Stimulated activated CD8-positive, alpha-beta memory T cell treated with anti-CD3 and anti-CD28 coated beads, Interleukin-4, amount 100 ng/mL, for 48 hours (primary cell): ENCODE data around the gene FRMD4A.
"Not testable (repeated sequence)": the region's sequence is repeated elsewhere in the genome, so short reads cannot be mapped to it uniquely, and the experiment has no call there.

Experiments used
- DNase-seq: peaks from one replicate; pipeline ENCODE4 v3.0.0-alpha.2; 2020

Gene FRMD4A

GRCh38 chr10:13767676-13768178 lies 563.0 kb downstream of the FRMD4A start:
- DNase-seq: no peak

DNA sequence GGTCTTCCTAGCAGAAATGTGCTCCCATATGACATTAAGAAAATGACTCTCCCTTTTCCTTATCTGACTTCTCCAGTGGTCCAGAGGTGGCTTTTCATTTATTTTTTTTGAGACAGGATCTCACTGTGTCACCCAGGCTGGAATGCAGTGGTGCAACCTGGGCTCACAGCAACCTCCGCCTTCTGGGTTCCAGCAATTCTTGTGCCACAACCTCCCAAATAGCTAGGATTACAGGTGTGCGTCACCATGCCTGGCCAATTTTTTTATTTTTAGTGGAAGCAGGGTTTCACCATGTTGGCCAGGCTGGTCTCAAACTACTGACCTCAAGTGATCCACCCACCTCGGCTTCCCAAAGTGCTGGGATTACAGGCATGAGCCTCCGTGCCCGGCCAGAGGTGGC lies 563.6 kb downstream of the FRMD4A start:
- DNase-seq: not testable (repeated sequence)

DNA sequence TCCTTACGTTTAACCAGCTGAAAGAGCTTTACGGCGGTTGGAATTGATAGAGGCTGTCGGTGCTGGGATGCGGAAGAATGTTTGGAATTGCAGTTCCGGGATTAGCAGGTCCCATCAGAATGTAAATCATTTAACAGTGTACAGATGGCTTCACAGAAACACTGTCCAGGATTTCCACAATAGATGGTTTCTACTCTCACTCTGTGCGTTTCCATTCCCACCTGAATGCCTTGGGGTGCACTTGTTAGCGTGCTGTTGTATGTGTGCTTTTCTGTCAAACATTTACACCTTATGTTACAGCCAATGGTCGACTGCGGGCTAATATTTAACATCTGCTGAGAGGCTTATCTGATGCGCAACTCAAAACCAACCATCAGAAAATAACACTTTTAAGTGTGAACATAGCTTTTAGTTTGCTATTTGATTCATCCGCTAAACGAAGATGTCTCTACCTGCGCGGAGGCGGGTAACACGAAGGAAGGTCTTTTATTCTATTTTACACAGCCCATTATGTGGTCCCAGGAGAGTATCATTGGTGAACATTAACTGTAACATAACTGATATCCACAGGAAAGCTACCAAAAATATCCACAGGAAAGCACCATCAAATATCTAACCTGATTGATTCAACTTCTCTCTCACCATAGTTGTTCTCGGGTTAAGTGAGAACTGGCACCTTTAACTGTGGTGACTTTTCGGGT lies 564.9 kb downstream of the FRMD4A start:
- no peak for DNase-seq

DNA sequence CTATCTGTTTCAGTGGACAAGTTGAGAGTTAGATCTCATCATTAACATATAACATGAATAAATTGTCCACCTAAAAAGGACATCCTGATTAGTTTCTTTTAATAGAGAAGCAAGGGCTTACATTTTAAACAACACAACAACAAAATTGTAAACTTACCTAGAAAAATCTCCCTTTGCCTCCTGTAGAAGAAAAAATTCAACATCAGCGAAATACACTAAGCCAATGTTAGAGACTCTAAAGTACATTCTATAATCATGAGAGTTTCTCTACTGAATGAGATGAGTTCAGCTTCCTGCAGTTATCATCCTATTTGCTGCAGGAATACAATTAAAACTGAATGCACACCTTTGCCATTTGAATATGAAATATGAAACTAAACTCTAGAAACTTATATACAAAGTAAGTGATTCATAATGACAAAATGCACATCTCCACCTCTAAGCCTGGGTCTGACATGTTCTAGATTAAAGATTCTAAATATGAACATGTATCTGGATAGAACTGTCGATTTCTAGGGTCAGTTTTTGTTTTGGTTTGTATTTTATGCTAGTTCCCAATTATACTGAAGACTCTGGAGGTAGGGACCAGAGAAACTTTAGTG lies 569.1 kb downstream of the FRMD4A start:
- DNase-seq: no peak

DNA sequence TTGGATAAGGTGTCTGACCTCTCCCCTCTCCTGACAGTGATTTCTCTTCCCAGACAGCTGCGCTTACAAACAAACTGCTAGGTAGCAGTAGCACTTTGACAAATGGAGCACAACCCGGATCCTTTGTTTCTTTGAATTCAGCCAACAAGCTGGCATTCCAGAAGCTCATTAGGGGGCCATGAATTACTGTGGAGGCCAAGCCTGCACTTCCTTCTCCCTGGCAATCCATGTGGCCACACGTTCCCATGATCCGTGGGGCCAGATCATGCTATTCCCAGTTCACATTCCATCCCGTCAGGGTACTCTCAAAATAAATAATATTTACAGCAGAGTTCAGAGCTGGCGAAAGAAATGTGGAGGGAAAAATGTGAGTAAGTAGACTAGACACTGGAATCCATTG lies 571.6 kb downstream of the FRMD4A start:
- no peak for DNase-seq

DNA sequence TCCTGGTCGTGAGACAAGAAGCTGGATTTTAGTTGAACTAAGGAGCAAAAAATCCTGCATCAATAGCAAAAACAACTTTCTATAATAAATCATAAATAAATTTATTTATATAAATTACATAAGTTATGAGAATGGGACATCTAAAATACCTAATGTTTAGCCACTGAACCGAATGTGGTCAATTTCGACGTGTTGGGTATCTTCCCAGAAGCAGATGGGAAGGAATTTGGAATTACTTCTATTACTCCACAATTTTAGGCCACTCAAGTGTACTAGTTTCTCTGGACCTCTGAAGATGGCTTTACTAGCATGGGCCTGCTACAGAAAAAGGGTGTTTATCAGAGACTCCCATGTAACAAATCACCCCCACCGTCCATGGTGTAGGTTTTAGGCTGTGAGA lies 572.0 kb downstream of the FRMD4A start:
- DNase-seq: no peak

GRCh38 chr10:13758312-13758711 lies 572.4 kb downstream of the FRMD4A start:
- DNase-seq: no peak

DNA sequence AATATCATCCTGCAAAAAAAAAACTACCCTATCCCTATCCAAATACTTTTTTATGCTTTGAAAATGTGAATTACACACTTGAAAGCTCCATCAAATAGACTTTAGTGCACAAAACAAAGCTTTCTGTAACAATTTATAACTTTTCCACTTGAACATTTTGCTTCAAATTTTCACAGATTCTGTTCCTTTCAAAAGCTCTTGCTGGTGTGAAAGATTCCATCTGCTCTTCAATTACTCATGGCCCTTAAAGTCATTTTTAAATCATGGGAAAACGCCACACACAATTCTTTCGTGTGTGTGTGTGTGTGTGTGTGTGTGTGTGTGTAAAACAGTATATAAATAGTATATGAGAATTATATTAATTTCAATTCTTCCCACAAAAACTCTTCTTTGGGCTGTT lies 576.4 kb downstream of the FRMD4A start:
- DNase-seq: no peak

- DNase-seq: no peak
These were observed 579.4 kb downstream of the FRMD4A start for GRCh38 chr10:13751191-13751764.

DNA sequence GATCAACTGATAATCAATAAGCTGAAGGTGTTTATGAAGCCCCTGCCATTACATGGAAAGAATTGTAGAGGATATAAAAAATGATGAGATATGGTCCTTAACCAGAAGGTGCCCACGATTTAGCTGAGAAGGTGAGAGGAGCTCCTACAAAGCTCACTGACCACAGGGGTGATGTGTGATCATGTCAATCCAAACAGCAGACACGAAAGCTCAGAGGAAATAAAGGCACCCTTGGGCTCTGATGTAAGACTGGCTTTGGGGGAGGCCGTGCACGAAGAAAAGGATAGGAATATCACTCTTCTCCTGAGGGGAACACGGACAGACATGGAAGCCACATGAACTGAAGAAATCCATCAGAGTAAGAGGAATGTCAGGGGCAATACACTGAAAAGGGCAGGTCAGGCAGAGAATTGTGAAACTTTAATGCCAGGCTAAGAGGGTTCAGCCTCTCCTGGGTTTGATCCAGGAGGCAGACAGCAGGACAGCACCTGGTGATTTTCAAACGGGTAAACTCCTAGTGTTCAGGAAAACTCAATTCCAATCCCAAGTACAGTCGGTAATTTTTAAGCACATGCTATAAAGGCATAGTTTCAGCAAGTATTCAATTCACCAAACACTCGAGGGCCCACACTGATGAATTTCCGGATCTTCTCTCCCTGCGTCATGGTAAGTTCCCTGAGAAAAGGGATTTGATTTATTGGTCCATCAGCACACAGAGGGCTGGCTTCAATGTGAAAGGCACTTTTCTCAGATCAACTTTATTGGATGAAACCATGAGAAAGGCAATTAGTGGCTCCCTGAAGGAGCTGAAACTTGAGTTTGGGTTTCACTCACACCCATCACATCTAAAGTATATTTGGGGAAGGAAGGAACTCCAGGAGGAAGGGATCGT lies 580.2 kb downstream of the FRMD4A start:
- no peak for DNase-seq

- no peak for DNase-seq
These were observed 585.5 kb downstream of the FRMD4A start for GRCh38 chr10:13745271-13745670.

GRCh38 chr10:13743963-13744362 lies 586.8 kb downstream of the FRMD4A start:
- no peak for DNase-seq

DNA sequence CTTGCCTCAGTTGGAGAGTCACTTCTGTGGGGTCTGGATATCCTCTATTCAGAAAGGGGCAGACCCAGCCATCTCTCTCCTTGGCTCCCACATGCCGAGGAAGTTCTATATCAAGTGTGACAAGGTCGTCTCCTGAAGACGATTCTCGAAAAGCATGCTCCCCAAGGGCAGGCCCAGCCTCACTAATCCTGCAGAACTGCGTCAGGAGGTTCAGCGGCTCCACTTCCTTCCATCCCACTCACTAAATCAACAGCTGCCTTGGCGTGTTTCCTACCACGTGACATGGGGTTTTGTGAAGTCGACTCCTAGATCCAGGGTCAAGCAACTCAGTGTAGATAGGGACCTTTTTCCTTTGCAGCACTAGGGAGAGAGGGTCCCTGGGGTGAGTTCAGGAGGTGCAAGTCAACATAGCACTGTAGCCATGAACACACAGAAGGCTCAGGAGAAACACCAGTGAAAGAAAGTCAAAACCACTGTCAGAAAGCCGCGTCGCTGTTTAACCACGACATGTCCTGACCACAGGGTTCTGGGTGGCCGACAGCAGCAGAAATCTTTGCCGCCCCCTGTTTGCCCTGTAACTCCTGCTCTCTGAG lies 587.5 kb downstream of the FRMD4A start:
- DNase-seq: no peak

GRCh38 chr10:13741438-13741837 lies 589.3 kb downstream of the FRMD4A start:
- DNase-seq: no peak

DNA sequence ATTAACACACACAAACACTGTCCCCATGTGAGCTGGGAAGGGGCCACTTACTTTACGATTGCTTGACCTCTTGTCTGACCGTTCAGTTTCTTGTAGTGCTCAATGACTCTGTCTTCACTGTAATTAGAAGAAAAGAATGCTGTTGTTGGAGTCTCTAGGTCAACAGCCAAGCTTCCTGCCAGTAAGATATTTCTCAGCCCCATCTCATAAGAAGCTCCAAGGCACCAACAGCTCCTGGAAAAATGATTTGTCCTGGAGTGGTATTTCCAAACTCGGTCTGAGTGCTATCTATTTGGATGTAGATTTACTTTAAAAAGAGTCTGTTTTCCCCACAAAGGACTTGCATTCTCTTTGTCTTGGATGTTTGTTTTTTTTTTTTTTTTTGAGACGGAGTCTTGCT lies 590.3 kb downstream of the FRMD4A start:
- DNase-seq: no peak

DNA sequence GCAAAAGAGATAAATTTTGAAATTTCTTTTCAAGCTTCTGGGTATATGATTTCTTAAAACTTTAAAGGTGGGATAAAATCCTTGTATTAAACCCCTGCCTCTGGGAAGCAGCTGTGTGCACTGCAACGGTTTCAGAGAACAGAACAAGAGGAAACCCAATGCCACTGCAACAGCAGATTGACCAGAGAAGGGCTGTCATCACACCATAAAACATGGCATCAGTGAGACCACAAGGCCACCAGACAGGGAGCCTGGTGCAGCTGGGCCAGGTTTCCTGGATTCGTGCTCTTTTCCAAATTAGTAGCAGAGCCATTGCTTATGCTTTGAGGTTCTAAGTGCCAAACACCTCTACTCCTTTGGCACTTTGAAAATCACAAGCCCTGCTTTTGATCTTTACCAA lies 591.5 kb downstream of the FRMD4A start:
- no peak for DNase-seq

GRCh38 chr10:13736506-13736905 lies 594.2 kb downstream of the FRMD4A start:
- no peak for DNase-seq

DNA sequence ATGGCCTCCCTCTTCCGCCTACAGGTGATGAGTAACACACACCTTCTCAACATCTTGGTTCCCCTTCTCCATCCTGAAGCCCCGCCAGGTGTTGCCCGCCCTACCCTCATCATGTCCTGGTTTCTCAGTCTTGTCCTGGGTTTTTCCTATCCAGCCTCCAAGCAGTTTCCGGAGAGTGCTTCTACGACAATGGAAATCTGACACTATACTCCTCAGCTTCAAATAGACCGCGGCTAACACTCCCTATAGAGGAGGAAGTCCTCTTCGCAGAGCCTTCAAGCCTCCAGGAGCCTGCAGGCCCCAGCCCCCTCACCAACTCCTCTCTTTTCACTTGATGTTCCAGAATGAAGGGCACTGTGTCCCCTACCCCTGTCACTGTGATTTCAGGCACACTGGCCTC lies 596.6 kb downstream of the FRMD4A start:
- no peak for DNase-seq

GRCh38 chr10:13733071-13733470 lies 597.7 kb downstream of the FRMD4A start:
- DNase-seq: no peak

DNA sequence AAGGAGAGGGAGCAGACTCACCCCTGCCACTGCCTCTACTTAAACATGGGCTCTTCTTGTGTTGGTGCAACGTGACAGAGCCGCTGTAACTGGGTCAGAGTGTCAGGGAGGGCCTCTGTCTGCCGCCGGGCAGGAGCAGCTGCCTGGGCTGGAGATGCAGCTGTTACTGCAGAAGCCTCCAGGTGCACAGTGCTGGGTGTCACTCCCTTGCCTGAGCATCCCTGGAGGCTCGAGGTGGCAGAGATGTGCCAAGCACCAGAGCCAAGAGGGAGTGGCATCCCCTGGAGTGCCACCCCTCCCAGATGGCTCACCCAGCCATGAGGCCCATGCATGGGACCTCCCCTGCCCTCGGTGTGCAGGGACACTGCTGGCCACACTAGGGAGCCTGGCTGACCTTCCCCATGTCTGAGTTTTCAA lies 598.3 kb downstream of the FRMD4A start:
- DNase-seq: no peak

DNA sequence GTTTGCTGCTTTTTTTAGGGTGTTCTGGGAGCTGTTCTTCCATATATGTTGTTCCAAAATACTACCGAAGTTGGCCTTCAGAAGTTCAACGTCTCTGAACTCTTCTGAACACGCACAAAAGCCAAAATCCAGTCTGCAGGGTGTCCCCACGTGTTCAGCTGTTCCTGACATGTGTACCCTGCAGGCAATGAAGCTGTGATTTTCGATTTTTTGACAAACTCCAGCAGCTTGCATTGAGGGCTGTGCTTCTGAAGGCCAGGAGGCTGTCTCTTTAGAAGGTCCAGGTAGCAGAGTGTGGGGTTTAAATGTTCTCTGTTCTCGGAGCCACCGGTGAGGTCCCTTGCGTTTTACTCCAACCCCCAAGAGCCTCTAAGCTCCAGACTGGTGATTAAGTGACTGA lies 598.9 kb downstream of the FRMD4A start:
- DNase-seq: no peak

- no peak for DNase-seq
These were observed 599.8 kb downstream of the FRMD4A start for GRCh38 chr10:13730956-13731355.

DNA sequence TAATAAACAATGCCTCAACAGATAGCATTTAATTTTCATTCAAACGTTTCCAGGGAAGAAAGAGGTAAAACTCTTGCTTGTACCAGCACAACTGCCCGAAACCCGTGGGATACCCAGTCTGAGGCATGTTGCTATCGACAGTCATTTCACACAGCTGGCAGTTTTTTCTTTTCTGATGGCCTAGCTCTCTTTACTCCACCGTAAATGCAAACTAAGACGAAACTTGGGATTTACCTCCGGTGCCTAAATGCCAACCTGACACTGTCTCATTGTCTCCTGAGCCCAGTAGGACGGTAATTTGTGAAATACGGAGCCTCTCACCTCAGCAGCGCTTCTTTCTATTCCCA lies 600.4 kb downstream of the FRMD4A start:
- DNase-seq: no peak
